Body of pancreas (tissue), 4 donors: ENCODE results near the gene OCLN.

Experiments used
- CTCF ChIP-seq, 7 experiments: fragments of 450-650 bp in 4 of 7; fragments of 200-600 bp in 3 of 7; sonication (generic) in 3 of 7; IDR thresholded peaks; one replicate each; pipeline ENCODE4 v1.5.1; 2016 to 2019; ENCODE audit warnings: antibody characterized with exemption in 7 of 7
- POLR2A ChIP-seq, 3 donors: fragments of 450-650 bp; IDR thresholded peaks; one replicate each; pipeline ENCODE4 v1.6.1; 2016; ENCODE audit warnings: antibody characterized with exemption in 3 of 3, mild to moderate bottlenecking in 2 of 3

GRCh38 chr5:69559908-69560330 lies 67.3 kb downstream of the OCLN start, which contains the start of gene GTF2H2C:
- TF ChIP-seq CTCF (IDR thresholded peaks at IDR 0.05) (peak in 4 of 7 experiments; percentile 14 to 35 (median 24)), POLR2A (IDR thresholded peaks at IDR 0.05) (peak in 1 of 3 donors; percentile 22)
